Activated CD4-positive, alpha-beta T cell treated with anti-CD3 and anti-CD28 coated beads, Interleukin-2, amount 50 U/mL, for 24 hours (primary cell): ENCODE measurements around the gene KDM4B.
"Not testable (repeated sequence)": the region's sequence is repeated elsewhere in the genome, so short reads cannot be mapped to it uniquely, and the experiment has no call there.

ENCODE experiments used
- DNase-seq, 2 donors: peaks; one replicate each; pipeline ENCODE4 v3.0.0-alpha.2; 2020; ENCODE audit warnings: low read depth in 1 of 2, low spot score in 1 of 2

The KDM4B gene

GRCh38 chr19:5147074-5147977 is 178.4 kb downstream of the KDM4B start:
- no peak for DNase-seq

- no peak for DNase-seq
Observed at GRCh38 chr19:5147978-5148793, 179.3 kb downstream of the KDM4B start.

GRCh38 chr19:5148794-5149190 is 179.9 kb downstream of the KDM4B start:
- DNase-seq: no peak

GRCh38 chr19:5149508-5149907 is 180.6 kb downstream of the KDM4B start:
- DNase-seq: no peak

- no peak for DNase-seq
Observed at GRCh38 chr19:5149932-5150901, 181.3 kb downstream of the KDM4B start.

- DNase-seq: no peak
Observed at GRCh38 chr19:5150902-5151741, 182.2 kb downstream of the KDM4B start.

GRCh38 chr19:5152013-5152763 is 183.3 kb downstream of the KDM4B start:
- DNase-seq: no peak

GRCh38 chr19:5152767-5153532 is 184.0 kb downstream of the KDM4B start:
- no peak for DNase-seq

- DNase-seq: no peak
Observed at GRCh38 chr19:5153601-5154128, 184.8 kb downstream of the KDM4B start.

GRCh38 chr19:5154129-5154798 is 185.4 kb downstream of the KDM4B start:
- DNase-seq: no peak

- DNase-seq: no peak
Observed at GRCh38 chr19:5154799-5155426, 186.0 kb downstream of the KDM4B start.

- DNase-seq: no peak
Observed at GRCh38 chr19:5155586-5156210, 186.8 kb downstream of the KDM4B start.

GRCh38 chr19:5156231-5156986 is 187.5 kb downstream of the KDM4B start:
- no peak for DNase-seq

GRCh38 chr19:5157186-5157585 is 188.3 kb downstream of the KDM4B start:
- no peak for DNase-seq

GRCh38 chr19:5158549-5159134 is 189.7 kb downstream of the KDM4B start:
- not testable (repeated sequence) for DNase-seq
